NCI-H2107 (cell line): ENCODE results near the gene DDC.
"Not testable (repeated sequence)": the region's sequence is repeated elsewhere in the genome, so short reads cannot be mapped to it uniquely, and the experiment has no call there.

Experiments
- DNase-seq: peaks from one replicate; lab custom pipeline; 2025; lab: John Stamatoyannopoulos, UW

The DDC gene

DNA sequence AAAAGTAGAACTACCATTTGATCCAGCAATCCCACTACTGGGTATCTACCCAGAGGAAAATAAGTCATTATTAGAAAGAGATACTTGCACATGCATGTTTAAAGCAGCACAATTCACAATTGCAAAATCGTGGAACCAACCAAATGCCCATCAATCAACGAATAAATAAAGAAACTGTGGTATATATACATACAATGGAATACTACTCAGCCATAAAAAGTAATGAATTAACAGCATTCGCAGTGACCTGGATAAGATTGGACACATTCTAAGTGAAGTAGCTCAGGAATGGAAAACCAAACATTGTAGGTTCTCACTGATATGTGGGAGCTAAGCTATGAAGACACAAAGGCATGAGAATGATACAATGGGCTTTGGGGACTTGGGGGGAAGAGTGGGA is 45.9 kb downstream of the DDC start:
- DNase-seq, result not testable (repeated sequence)

DNA sequence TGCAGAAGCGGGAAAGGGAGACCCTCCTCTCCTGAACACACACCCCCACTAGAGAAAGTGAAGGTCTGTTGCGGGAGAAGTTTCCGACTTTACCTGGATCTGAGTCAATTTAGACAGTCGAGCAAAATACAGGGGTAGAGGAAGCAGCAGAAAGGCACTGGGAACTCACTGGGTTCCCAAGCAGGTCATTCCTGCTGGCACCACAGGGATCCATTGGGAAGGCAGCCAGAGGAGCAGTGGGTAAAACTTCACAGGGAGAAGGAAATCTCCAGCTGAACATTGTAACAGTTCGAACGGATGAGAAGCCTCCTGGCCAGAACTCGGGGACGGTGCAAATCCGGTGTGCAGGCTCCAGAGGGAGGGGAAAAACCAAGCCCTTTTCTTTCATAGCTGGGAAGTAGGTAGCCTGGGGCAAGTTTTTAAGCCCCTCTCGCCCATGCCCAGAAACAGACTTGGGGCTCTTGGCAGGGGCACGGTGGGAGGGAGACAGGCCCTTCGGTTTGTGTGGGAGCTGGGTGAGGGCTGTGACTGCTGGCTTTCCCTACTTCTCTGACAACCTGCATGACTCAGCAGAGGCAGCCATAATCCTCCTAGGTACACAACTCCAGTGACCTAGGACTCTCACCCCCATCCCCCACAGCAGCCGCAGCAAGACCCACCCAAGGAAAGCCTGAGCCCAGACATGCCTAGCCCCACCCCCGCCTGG is 51.9 kb downstream of the DDC start:
- no peak for DNase-seq

DNA sequence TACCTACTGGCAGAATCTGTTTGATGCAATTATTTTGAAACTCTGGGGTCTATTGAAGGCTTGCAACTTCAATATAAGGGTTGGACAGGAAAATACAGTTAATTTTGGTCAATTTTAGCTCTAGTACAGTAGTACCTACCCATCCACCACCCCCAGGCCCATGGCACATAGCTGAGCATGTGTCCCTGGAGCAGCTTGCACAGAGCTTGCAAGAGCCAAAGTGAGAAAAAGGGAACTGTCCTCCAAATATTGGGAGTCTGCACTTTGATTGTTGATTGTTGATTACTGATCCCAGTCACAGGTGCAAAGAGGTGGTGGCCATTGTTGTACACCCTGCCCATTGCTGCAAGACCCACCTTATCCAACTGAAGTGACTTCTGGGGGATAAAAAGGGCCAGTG is 52.8 kb downstream of the DDC start:
- no peak for DNase-seq

DNA sequence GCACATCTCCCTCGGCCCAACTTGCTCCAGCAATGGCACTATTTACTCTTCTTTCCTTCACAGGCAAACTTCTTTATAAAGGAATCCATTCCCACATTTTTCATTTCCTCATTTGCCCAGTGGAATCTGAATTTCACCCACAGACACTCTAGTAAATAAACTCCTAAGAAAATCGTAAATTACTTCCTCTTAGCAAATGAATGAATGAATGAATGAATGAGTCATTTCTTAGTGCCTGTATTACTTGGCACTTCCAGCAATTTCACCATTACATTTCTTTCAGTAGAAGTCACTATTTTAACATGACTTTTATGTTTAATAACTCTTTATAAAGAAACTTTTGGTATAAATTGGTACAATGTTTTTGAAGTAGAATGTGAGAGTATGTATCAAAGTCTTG is 55.7 kb downstream of the DDC start:
- DNase-seq, result no peak

DNA sequence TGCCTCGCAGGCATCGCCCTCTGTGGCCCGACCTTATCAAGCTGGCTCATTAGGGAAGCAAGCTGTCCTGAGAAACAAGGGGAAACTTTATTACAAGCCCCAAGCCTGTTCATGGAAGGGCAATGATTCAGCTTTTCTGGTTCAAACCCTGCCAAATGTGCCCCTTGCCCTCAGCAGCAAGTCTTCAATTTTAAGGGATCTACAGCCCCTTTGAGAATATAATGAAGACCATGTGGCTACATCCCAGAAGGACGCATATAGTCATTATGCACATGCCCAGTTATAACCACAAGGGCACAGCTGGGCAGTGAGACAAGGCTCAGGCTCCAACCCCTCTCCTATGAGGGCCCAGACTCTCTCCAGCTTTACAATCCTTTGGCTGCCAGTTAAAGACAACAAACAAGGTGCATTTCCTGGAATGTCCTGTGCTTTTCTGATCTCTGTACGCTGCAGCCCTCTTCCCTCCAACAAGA is 56.7 kb downstream of the DDC start:
- DNase-seq, result no peak

DNA sequence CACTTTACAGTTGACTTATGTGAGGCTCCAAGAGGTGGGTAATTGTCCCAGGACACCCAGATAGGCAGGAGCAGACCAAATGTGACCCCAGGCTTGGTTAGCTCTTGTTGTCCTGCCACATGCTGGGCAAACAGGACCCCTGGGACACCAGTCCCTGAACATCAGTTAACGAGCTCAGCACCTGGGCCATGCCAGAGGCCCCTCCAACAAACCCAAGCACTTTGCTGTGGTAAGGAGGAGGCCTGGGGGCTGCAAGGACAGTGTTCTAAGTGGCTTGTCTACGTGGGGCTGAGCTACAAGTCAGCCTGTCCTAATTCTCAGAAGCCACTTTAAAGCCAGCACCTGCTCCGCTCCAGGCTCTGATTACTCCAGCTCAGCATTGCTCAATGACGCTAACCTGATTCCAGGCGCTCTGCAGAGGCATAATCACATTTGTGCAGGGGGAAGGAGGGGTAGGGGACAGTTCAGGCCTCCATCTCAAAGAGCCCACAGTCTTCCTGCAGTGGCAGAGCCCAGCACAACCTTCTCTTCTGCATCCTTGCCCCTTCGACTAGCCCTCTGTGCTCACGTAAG is 57.2 kb downstream of the DDC start:
- DNase-seq, result peak; percentile 89

DNA sequence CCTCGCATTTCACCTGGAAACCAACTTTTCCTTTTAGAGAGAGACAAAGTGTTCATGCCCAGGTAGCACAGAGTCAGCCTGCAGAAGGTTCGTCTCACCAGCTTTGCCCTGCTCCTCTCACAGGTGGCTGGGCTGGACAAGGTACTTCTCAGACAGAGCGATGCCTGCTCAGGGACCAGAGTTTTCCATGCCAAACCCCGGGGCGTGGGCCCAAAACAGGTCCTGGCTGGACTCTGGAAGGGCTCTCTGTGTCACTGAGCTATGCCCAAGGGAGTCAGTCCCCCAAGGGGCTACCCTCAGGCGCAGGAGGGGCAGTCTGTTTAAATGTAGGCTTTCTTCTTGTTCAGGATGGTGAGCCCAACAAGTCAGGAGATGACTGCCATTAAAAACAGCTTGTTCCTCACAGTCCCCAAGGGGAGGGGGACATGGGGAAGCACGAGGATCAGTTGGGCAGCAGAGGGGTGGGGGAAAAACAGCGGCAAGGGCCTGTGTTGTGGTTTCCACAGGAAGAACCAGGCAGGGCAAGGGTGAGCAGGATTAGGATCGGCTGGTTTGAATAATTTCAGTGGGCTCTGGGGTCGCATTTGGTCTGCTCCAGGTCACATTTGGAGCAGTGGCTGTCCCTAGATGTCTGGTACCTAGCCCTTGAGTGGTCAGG is 59.5 kb downstream of the DDC start:
- DNase-seq, result no peak

DNA sequence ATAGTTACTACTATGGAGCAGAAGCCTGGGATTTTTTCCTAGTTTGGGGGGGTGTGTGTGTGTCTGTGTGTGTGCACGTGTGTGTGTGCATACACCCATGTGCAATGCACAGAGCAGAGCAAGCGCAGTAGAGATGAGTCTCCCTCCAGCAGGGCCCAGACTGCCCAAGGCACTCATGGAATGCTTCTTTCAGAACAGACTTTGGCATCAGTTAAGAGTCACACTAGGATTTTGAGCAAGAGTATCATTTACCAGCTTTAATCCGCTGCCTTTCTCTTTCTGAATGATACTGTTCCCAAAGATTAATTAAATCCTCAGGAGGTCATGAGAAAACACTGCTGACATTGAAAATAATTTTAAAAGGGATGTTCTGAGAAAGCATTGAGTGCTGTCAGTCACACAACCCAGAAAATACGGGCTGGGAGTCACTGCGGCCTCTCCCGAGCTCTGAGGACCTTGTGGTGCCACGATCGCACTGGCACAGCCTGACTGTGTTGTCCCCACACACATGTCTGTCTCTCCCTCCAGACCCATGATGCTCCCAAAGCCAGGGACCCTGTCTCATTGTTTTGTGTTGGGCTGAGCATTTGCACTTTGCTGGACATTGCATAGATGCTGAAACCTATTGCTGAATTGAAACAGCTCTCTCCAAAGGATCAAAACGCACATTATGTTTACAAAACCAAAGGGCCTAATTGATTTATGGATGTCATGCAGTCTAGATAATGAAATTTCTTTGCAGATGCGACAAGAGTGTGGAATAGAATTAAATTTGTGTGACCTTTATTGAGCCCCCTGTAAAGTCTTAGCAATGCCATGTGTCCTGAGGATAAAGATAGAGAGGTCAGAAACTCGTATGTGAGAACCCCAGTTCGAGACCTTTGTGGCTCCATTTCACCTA is 60.3 kb downstream of the DDC start:
- no peak for DNase-seq

DNA sequence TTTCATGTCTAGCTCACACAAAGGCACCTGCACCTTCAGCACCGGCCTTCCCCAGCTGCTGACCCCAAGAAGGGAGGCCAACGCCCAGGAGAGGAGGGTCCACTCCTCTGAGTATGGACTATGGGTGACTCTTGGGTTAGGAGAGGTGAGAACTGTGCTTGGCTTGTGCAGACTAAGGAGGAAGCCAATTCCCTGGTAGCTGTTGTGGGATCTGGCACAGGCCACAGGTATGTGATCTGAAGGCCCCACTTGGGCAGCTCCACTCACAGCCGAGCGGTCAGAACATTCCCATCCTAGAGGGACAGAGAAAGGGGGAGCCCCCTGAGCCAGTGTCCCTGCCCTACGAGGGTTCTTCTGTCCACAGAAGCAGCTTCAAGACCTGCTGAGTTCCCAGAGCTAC is 62.3 kb downstream of the DDC start:
- no peak for DNase-seq

DNA sequence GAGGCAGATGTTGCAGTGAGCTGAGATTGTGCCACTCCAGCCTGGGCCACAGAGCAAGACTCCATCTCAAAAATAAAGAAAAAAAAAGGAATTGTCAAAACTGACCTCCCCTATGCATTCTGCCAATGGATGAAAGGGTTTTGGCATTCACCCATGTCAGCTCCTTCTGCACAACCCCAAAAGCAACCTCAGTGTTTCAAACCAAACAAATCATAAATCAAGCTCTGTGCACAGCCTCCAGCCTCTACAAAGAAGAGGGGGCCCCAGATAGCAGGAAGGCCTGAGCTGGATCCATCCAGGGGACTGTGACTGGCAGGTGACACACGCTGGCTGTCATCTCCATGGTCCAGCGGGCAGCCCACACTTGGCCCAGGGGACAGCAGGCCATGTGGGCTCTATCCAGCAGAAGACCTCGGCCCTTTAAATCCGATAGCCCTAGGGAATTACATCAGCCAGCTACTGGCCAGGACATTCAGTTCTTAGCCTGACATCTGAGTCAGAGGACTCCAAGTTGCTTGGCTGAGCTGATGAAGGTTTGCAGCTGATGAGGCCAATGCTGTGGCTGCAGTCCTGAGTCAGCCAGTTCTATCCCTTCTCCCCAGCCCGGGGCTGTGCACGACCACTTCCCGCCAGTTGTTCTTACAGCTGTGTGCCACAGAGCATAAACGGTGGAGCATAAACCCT is 63.1 kb downstream of the DDC start:
- no peak for DNase-seq

DNA sequence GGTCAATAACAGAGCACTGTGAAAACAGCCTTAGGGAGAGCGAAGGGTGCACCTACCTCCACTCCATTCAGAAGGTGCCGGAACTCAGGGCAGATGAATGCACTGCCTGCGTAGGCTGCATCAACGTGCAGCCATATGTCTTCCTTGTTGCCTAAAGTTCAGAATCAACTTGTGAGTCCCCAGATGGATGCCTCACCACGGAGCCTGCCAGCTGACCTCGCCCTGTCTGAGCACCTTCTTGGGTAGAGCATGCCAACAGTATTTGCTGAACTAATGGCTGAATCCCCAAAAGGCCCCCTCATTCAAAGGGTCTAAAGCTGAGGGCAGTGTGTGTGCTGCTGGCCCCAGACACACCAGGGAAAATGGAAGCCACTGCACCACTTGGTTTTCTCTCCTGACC is 66.1 kb downstream of the DDC start:
- no peak for DNase-seq

DNA sequence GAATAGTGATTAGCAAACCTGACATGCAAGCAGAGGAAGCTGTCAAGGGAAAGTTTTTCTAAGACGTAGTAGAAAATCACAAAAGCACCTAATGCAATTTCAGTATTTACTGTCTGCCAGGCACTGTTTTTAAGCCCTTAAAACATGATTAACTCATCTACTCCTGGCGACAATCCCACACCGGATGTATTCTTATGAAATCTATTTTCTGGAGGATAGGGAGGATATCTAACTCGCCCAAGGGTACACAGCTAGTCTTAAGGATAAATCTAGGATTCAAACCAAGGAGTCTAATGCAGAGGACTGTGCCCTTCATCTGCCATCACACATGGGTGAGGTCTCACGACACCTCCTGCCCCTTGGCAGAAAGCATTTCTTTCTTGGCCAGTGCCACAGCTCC is 67.2 kb downstream of the DDC start:
- DNase-seq, result no peak

DNA sequence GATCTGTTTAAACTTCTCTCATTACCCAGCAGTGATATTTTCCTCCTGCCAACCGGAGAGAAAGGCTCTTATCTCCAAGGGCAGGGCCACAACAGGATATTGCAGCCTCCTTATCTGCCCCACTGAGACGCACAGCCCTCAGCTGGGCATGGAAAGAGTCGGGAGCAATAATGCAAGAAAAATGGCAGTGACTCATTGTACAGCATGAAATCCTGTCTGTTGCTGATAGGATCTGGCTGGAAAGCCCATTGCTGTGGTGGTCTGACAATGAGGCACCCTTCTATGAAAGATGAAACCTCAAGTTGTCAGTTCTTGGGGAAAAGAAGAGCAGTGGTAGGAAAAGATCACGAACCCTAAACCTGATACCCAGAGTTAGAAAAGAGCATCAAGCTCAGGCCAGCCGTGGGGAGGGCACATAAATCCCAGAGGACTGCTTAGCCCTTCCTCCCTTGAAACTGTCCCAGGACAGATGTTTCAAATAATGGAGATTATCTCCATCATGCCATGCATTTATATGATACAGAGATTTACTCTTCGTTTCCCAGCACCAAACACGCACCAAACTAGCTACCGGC is 68.0 kb downstream of the DDC start:
- no peak for DNase-seq

DNA sequence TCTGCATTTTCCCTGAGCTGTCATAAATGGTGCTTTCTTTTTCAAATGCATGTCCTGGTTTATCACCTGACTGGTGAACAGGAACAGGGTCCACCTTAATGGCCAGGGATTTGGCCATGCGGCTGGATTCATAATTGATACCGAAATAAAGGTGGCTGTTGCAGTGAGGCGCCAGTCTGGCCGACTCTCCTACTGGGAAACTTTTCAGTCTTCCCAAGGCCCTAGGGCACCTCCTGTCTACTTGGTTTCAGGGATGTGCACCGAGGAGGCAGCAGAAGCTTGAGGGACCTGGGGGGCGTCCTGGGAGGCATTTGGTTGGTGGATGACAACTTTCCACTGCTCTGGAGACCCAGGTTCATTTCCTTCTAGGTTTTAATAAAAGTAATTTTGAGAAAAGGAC is 68.6 kb downstream of the DDC start:
- no peak for DNase-seq

DNA sequence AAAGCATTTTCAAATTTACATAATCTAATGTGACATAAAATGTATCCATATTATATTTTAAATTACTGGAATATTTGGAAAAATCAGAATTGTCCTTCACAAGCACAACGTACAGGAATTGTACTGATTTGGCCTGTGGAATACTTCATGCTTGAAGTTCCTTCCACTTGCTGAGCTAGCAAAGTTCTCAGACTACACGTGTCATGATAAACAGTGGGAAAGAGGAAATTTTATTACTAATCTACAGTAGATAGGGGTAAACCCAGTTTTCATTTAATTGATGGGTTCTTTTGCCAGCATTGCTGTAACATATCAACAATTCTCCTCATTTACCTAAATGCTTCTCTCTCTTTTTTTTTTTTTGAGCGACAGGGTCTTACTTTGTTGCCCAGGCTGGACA is 69.5 kb downstream of the DDC start:
- no peak for DNase-seq

DNA sequence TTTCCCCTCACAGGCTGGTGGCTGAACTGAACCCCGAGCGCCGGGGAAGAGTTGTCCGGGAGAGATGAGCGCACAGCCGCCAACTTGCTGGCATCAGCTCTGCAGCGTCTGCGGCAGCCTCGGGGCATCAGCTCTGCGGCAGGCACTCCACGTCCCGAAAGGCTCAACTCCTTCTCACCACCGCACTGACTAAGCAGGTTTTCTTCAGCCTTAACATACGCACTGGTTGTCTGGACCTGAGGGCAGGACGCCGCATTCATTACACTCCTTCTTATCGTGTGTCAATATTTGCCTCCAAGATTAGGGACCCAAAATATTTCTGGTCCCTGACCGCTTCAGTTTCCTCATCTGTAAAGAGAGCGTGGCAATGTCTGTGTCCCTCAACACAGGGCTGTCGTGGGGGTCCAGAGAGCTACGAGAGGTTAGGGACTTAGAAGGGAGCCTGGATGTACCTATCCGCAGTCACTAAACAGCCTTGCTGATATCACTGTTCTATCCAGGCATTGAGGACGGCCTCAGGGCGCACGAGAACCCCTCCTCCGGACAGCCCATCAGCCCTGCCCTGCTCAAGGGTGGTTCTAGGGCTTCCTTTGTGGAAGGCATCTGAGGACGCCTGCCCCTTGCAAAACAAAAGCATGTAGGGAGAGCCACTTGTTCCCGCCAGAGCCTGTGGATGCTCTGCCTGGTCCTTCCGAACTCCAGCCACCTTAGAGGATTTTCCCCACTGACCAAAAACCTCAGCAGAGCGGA is 72.3 kb downstream of the DDC start:
- DNase-seq, result no peak

DNA sequence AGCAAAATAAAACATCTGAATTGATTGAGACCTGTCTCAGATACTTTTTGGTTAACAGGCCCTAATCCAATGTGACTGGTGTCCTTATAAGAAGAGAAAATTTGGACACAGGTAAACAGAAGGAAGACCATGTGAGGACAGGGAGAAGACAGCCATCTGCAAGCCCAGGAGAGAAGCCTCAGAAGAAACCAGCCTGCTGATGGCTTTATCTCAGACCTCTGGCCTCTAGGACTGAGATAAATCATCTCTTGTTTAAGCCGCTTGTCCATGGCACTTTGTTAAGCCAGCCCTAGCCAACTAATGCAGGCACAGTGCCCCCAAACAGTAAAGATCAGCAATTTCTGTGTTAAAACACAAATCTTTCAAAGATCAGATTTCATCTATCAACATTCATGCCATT is 73.3 kb downstream of the DDC start:
- no peak for DNase-seq

DNA sequence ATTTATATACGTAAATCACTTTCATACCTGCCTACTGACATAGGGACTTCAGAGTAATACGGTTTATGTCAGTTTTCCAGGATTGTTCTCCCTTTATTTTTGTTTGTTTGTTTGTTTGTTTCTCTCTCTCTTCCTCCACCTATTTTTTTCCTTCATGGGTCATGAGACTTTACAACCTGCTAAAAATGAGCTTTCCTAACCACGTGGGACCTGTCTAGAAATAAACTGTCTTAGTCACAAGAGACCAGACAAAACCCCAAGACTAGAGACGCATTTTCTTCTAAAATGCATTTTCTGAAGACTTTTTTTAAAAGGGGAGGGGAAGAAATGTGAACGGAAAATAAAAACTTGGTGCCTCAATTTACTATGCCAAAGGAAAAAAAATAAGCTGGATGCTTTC is 74.0 kb downstream of the DDC start:
- DNase-seq, result no peak

DNA sequence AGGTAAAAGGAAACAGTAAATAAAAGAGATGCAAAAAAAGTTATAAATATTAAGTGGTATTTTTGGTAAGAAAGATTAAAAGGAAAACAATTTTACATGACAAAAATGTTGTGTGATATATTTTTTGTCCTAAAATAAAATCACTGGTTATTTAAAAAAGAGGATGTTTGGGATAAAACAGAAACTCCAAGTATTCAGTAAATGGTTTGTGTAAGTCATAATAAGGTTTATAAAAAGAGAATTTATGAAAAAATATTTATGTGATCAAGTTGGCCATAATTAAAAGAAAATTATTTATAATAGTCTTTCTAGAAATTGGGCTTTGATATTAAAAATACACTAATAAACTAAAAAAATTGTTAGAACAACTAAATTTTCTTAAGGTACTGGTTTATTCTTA is 76.8 kb downstream of the DDC start:
- DNase-seq, result no peak

DNA sequence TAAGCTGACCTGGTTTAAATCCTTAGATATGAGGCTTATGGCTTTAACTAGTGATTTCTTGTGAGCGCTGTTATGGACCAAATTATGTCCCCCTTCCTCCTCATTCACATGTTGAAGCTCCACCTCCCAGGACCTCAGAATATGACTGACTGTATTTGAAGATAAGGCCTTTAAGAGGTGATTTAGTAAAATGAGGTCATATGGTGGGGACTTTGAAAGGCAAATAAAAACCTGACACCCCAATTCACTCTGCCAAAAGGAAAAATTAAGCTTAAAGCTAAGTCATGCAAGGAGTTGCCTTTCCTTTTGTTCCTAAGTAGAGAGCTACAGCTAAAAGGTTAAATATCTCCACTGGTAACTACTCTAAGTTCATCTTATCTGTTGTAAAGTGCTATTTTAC is 78.7 kb downstream of the DDC start:
- no peak for DNase-seq

DNA sequence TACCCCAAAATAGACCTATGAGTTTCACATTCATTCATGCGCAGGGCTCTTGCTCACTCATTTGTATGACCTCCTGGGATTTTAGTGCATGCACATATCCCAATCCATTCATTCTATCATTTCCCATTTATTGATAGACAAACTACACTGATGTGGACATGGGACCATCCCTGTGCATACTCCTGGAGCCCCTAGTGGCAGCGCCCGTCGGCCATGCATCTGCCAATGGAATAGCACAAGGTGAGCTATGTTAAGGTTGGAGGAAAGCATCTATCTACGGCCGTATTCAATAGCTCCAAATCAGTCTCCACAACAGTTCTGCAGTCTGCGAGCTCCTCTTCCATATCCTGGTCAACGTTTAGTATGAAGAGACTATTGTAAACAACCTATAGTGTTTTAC is 83.3 kb downstream of the DDC start:
- DNase-seq, result no peak
